ENCODE measurements around the gene SMYD4. TPM values are rescaled to one million over a fixed set of nuclear protein-coding genes. Genes with fewer than 3 reads are reported as not detected.

The SMYD4 gene
- total and polyA plus RNA-seq, 9 donors, result 8.5 to 22.0 (median 16.3) TPM

GRCh38 chr17:1868090-1868489, 38.4 kb upstream of the SMYD4 start:
- intact Hi-C loops (cut with DNase I), result loop anchor here in 1 of 4 donors (10.0 kb wide), 1 partner anchor 153 kb away; the partner anchor contains the start of gene TLCD2
- WGBS, 3 donors, result 88 to 98% (median 91%) methylated on average over 8 of the region's 8 CpGs
- no peaks in the 10 kb centered on the region for H3K4me1 ChIP-seq (ENCODE audit: insufficient read depth)
- H3K9me3 ChIP-seq, result no peaks in the 10 kb centered on the region
- no peaks in the 10 kb centered on the region for H3K27me3 ChIP-seq
- no peak overlapping the region for H3K4me3 ChIP-seq
- TF ChIP-seq EP300 (IDR thresholded peaks at IDR 0.05) (no peak), POLR2A (IDR thresholded peaks at IDR 0.05) (no peak)
- TF ChIP-seq, protein P1, sequence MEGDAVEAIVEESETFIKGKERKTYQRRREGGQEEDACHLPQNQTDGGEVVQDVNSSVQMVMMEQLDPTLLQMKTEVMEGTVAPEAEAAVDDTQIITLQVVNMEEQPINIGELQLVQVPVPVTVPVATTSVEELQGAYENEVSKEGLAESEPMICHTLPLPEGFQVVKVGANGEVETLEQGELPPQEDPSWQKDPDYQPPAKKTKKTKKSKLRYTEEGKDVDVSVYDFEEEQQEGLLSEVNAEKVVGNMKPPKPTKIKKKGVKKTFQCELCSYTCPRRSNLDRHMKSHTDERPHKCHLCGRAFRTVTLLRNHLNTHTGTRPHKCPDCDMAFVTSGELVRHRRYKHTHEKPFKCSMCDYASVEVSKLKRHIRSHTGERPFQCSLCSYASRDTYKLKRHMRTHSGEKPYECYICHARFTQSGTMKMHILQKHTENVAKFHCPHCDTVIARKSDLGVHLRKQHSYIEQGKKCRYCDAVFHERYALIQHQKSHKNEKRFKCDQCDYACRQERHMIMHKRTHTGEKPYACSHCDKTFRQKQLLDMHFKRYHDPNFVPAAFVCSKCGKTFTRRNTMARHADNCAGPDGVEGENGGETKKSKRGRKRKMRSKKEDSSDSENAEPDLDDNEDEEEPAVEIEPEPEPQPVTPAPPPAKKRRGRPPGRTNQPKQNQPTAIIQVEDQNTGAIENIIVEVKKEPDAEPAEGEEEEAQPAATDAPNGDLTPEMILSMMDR (IDR thresholded peaks at IDR 0.05), result no peak
- DNase-seq, result no peak
- H3K36me3 ChIP-seq, result no peaks in the 10 kb centered on the region
- H3K27ac ChIP-seq, result no peak overlapping the region

DNA sequence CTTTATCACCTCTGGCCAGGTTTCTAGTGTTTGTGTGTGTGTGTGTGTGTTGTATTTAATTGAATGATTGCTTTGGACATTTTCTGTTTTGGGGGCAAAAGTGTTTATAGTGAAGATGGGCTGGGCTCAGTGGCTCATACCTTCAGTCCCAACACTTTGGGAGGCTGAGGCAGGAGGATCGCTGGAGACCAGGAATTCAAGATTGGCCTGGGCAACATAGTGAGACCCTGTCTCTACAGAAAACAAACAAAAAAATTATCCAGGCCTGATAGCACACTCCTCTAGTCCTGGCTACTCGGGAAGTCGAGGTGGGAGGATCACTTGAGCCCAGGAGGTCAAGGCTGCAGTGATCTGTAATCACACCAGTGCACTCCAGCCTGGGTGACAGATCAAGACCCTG, 37.6 kb upstream of the SMYD4 start:
- 53 to 69% (median 61%) methylated on average over 3 of the region's 3 CpGs for WGBS, 3 donors
- TF ChIP-seq, protein P1 (IDR thresholded peaks at IDR 0.05), result no peak
- TF ChIP-seq POLR2A (IDR thresholded peaks at IDR 0.05) (no peak), EP300 (IDR thresholded peaks at IDR 0.05) (no peak)
- no peaks in the 10 kb centered on the region for H3K36me3 ChIP-seq

DNA sequence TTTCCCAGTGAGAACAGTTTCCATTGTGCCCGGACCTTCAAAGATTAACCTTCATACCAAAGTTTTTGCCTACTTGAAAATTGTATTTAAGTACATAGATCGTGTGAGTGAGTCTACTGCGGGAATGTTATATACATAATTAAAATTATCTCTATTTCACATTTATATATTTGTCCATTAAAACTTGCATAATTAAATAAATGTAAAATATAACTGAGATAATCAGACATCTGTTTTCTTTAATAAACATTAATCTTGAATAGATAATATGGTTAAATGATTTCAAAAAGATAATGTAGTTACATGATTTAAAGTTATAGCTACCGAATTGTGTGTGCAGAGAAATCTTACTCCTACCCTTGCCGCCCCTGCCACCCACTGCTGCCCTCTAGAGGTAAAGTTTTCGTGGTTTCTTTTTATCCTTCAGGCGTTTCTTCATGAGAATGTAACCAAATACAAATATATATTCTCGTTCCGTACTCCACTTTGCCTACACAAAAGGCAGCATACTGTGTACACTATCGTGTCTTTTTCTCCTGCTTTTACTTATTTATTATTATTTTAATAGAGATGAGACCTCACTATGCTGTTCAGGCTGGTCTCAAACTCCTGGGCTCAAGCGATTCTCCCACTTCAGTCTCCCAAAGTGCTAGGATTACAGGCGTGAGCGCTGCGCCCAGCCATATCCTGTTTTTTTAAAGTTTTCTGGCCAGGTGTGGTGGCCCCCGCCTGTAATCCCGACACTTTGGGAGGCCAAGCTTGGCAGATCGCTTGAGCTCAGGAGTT, 35.7 kb upstream of the SMYD4 start:
- DNase-seq, result no peak
- TF ChIP-seq, protein P1 (IDR thresholded peaks at IDR 0.05), result no peak
- TF ChIP-seq POLR2A (IDR thresholded peaks at IDR 0.05) (no peak), EP300 (IDR thresholded peaks at IDR 0.05) (no peak)
- no peaks in the 10 kb centered on the region for H3K27me3 ChIP-seq
- no peak overlapping the region for H3K4me3 ChIP-seq
- intact Hi-C loops (cut with DNase I), result loop anchor here in 1 of 4 donors (10.0 kb wide), 1 partner anchor 151 kb away; the partner anchor contains the start of gene TLCD2
- H3K36me3 ChIP-seq, result no peaks in the 10 kb centered on the region
- H3K9me3 ChIP-seq, result no peaks in the 10 kb centered on the region
- peaks cover 6% of the 10 kb centered on the region for H3K4me1 ChIP-seq (ENCODE audit: insufficient read depth)
- 69 to 85% (median 74%) methylated on average over 17 of the region's 17 CpGs for WGBS, 3 donors
- H3K27ac ChIP-seq, result no peak overlapping the region

More for the DNA sequence above, 37.6 kb upstream of the SMYD4 start:
- no peak for DNase-seq
- intact Hi-C loops (cut with DNase I), result loop anchor here in 1 of 4 donors (10.0 kb wide), 1 partner anchor 153 kb away; the partner anchor contains the start of gene TLCD2
- peaks cover 1% of the 10 kb centered on the region for H3K4me1 ChIP-seq (ENCODE audit: insufficient read depth)
- H3K9me3 ChIP-seq, result no peaks in the 10 kb centered on the region
- H3K4me3 ChIP-seq, result no peak overlapping the region
- H3K27me3 ChIP-seq, result no peaks in the 10 kb centered on the region
- no peak overlapping the region for H3K27ac ChIP-seq

DNA sequence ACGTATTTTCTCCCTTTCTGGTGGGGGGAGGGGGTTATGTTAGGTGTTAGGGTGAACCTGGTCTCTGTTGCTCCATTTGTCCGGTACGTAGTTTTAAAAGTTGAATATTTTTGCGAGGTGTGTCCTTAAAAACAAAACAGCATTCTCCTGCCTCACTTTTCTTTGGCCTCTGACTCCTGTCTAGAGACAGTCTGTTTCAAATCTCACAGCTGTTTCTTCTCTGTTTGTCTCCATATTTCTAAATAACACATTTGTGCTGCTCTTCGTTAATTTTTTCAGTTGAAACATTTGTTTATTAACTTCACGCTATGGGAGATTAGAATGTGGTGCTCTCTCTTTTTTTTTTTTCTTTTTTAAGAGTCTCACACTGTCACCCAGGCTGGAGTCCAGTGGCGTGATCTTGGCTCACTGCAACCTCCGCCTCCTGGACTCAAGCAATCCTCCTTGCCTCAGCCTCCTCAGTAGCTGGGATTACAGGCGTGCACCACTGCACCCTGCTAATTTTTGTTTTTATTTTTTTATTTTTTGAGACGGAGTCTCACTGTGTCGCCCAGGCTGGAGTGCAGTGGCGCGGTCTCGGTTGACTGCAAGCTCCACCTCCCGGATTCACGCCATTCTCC, 31.8 kb upstream of the SMYD4 start:
- Histone ChIP-seq H3K36me3 (no peaks in the 10 kb centered on the region), H3K27me3 (no peaks in the 10 kb centered on the region), H3K4me1 (ENCODE audit: insufficient read depth) (peaks cover 6% of the 10 kb centered on the region), H3K27ac (peak overlapping the region in 1 of 2 donors; percentile 60), H3K4me3 (no peak overlapping the region), H3K9me3 (no peaks in the 10 kb centered on the region)
- peak in 4 of 5 donors; percentile 35 to 54 (median 46) for DNase-seq
- WGBS, 3 donors, result 29 to 43% (median 33%) methylated on average over 16 of the region's 16 CpGs
- intact Hi-C loops (cut with DNase I), result loop anchor here in 1 of 4 donors (10.0 kb wide), 1 partner anchor 147 kb away; the partner anchor contains the start of gene TLCD2
- TF ChIP-seq POLR2A (IDR thresholded peaks at IDR 0.05), result no peak
- TF ChIP-seq EP300 (IDR thresholded peaks at IDR 0.05), result no peak
- TF ChIP-seq, protein P1 (IDR thresholded peaks at IDR 0.05), result no peak
